SU-DHL-6 (cell line): ENCODE results near the gene STXBP5.

Experiments
- H2AFZ ChIP-seq: fragments of 200-600 bp; sonication (generic); 2 replicates; pipeline ENCODE4 v1.6.1; 2014; ENCODE audit warnings: low read depth, mild to moderate bottlenecking, moderate library complexity, mixed read lengths, antibody characterized with exemption, low read length; ENCODE audit not compliant: severe bottlenecking
- H3F3A ChIP-seq: fragments of 200-600 bp; shearing (Covaris generic); 2 replicates; pipeline ENCODE4 v1.6.0; 2016; ENCODE audit warnings: antibody characterized with exemption, mild to moderate bottlenecking; ENCODE audit not compliant: insufficient read depth
- H3K27ac ChIP-seq: fragments of 200-600 bp; sonication (generic); 2 replicates; pipeline ENCODE4 v1.5.1; 2016; ENCODE audit warnings: low read depth, mild to moderate bottlenecking, low read length, moderate library complexity, mixed read lengths
- H3K27me3 ChIP-seq: fragments of 200-600 bp; sonication (generic), shearing (Covaris generic); 2 replicates; pipeline ENCODE4 v1.6.0; 2014; ENCODE audit warnings: mild to moderate bottlenecking, low read length
- H3K36me3 ChIP-seq: fragments of 200-600 bp; sonication (generic); 2 replicates; pipeline ENCODE4 v1.6.1; 2014; ENCODE audit warnings: mild to moderate bottlenecking, low read length, mixed read lengths
- H3K4me2 ChIP-seq: fragments of 300-600, 200-600 bp; shearing (Covaris generic), sonication (generic); 2 replicates; pipeline ENCODE4 v1.6.0; 2014; ENCODE audit warnings: low read length, low read depth, mild to moderate bottlenecking; ENCODE audit not compliant: poor library complexity, severe bottlenecking
- H3K4me3 ChIP-seq: fragments of 200-600 bp; sonication (generic); 2 replicates; pipeline ENCODE4 v1.5.1; 2014; ENCODE audit warnings: antibody characterized with exemption, low read length, mild to moderate bottlenecking, mixed read lengths; ENCODE audit not compliant: insufficient read depth, poor library complexity, severe bottlenecking
- H3K79me2 ChIP-seq: fragments of 200-600 bp; sonication (generic); 2 replicates; pipeline ENCODE4 v1.6.1; 2014; ENCODE audit warnings: mild to moderate bottlenecking, low read length, moderate library complexity; ENCODE audit not compliant: insufficient read depth
- H3K9ac ChIP-seq: fragments of 200-600 bp; sonication (generic); 2 replicates; pipeline ENCODE4 v1.7.0; 2014; ENCODE audit warnings: mild to moderate bottlenecking, low read length
- H3K9me2 ChIP-seq: fragments of 200-600 bp; sonication (generic); replicated peaks from 2 replicates; pipeline ENCODE4 v1.6.1; 2014; ENCODE audit warnings: low read length; ENCODE audit not compliant: insufficient read depth
- H3K9me3 ChIP-seq: fragments of 200-600 bp; sonication (generic); 2 replicates; pipeline ENCODE4 v1.6.1; 2014; ENCODE audit warnings: low read length, mixed read lengths; ENCODE audit not compliant: insufficient read depth
- H4K20me1 ChIP-seq: fragments of 200-600 bp; sonication (generic); 2 replicates; pipeline ENCODE4 v1.6.1; 2014; ENCODE audit warnings: low read depth, mild to moderate bottlenecking, antibody characterized with exemption, low read length, moderate library complexity, mixed read lengths
- CTCF ChIP-seq: fragments of 200-600 bp; sonication (generic); IDR thresholded peaks from one replicate; pipeline ENCODE4 v1.5.1; 2017; ENCODE audit warnings: antibody characterized with exemption, mild to moderate bottlenecking, low read length, moderate library complexity; ENCODE audit not compliant: insufficient read depth, poor library complexity, severe bottlenecking
- EZH2phosphoT487 ChIP-seq: fragments of 200-600 bp; sonication (generic), shearing (Covaris generic); conservative IDR thresholded peaks from 2 replicates; pipeline ENCODE4 v1.6.1; 2018; ENCODE audit warnings: mild to moderate bottlenecking, antibody characterized with exemption, low read length, moderate library complexity, mixed read lengths

Gene STXBP5

DNA sequence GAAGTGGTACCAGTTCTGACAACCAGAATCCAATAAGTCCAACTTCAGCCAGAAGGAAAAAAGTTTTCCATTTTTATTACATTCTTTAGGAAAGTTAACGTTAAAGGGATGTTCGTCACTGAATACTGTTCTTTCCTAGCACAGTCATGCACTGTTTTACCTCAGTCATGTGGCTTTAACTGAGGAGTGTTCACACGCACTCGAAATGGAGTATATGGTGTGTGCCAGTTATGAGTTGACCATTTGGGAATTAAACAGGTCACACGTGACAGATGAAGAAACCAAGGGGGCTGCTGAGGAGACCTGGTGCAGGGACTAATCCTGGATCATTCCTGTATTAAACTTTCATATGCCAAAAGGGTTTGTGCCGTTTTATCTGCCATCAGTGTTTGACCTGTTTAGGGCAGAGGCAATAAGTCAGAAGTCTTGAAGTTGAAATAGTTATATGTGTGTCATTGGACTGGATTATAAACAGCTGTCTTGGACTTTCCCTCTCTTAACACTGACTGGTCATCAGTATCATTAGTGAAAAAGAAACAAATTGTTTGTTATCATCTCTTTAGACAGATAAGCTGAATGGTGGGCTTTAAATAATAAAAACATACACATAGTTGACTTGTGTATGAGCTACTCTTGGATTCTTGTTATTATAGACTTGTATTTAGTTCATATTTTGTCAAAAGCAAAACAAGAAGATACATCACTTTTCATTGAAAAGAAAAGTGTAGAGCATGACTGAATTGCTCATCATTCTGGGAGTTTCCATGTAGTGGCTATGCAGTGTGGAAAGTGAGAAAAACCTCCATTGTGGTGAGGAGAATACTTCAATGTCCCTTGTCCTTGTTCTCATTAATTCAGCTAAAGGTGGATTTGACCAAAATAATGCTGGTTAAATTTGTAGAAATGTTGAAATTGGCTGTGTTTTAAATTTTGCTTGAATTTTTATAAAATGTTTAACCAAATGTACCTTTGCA is 180.8 kb downstream of the STXBP5 start:
- H4K20me1 ChIP-seq, result no peaks in the 10 kb centered on the region
- H3K36me3 ChIP-seq, result 0 out of 2 replicates have a peak, but pooled peaks cover 6% of the 10 kb centered on the region
- no peaks in the 10 kb centered on the region for H3K79me2 ChIP-seq
- no peak overlapping the region for H3K27ac ChIP-seq
- no peak overlapping the region for H3K9ac ChIP-seq
- no peaks in the 10 kb centered on the region for H3K9me3 ChIP-seq
- H2AFZ ChIP-seq, result no peak overlapping the region
- no peak for TF ChIP-seq EZH2phosphoT487
- TF ChIP-seq CTCF, result no peak
- no peaks in the 10 kb centered on the region for H3F3A ChIP-seq
- H3K9me2 ChIP-seq, result no peaks in the 10 kb centered on the region
- no peaks in the 10 kb centered on the region for H3K27me3 ChIP-seq
- H3K4me3 ChIP-seq, result no peak overlapping the region
- H3K4me2 ChIP-seq, result no peak overlapping the region

DNA sequence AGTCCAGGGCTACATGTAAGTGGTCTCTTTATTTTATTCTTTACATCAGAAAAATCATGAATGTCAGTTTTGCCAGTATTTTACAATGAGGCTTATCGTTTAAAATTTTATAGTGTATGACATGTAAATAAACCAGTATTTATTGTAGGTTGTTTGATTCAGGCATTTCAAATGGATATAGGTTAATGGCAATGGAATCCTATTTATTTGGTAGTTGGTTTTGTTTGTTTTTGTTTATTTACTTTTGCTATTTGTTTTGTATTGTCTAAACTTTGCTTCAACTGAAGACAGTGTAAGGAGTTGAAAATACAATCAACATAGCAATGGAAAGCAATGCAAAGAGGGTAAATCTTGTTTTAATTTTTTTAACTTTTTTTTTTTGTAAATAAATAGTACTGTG is 185.2 kb downstream of the STXBP5 start:
- no peaks in the 10 kb centered on the region for H3K79me2 ChIP-seq

DNA sequence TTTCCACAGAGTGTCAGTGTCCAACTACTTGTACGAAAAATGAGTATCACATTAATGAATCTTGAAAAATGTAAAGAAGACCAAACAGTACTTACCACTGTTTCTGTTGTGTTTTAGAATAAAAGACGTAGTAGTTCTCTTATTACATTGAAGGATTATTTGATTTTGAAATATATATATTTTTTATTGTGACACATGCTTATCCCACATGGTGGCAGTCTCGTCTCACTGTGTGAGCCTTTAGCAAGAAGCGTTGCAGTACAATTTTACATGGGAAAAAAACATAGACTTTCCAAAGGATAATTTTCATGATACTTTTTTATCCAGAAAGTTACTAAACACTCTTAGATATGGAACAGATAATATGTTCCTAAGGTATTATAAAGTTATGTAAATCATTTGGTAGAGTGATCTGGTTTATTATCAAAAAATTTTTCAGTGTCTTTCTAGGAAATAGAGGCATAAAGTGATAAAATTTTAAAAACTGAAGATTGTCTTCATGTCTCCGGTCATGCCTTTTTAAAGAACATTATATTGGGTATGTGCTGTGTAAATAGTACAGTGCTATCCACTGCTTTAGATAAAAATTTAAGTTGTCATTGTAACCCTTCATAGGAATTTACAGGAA is 186.8 kb downstream of the STXBP5 start:
- Histone ChIP-seq H3K79me2 (no peaks in the 10 kb centered on the region), H3K36me3 (no peaks in the 10 kb centered on the region), H3K9me2 (no peaks in the 10 kb centered on the region), H3F3A (no peaks in the 10 kb centered on the region), H3K27me3 (no peaks in the 10 kb centered on the region), H3K9ac (no peak overlapping the region), H3K9me3 (no peaks in the 10 kb centered on the region), H3K4me3 (no peak overlapping the region), H2AFZ (no peak overlapping the region), H3K4me2 (no peak overlapping the region), H4K20me1 (no peaks in the 10 kb centered on the region), H3K27ac (no peak overlapping the region)
- no peak for TF ChIP-seq CTCF
- TF ChIP-seq EZH2phosphoT487, result no peak

More for the DNA sequence above, 185.2 kb downstream of the STXBP5 start:
- no peaks in the 10 kb centered on the region for H3K27me3 ChIP-seq
- no peaks in the 10 kb centered on the region for H4K20me1 ChIP-seq
- H3K9me3 ChIP-seq, result no peaks in the 10 kb centered on the region
- H3K36me3 ChIP-seq, result no peaks in the 10 kb centered on the region
- no peak overlapping the region for H3K4me3 ChIP-seq
- no peak overlapping the region for H2AFZ ChIP-seq
- no peak for TF ChIP-seq CTCF
- no peak overlapping the region for H3K27ac ChIP-seq
- H3K9ac ChIP-seq, result no peak overlapping the region
- no peaks in the 10 kb centered on the region for H3K9me2 ChIP-seq
- H3K4me2 ChIP-seq, result no peak overlapping the region
- no peaks in the 10 kb centered on the region for H3F3A ChIP-seq
